DND-41 (cell line): Measurements from ENCODE around the gene GCAT.

Experiments used
- EZH2 ChIP-seq: IDR thresholded peaks from 3 replicates; pipeline ENCODE4 v1.6.1; 2012; ENCODE audit warnings: borderline replicate concordance, low read depth, mild to moderate bottlenecking, moderate library complexity, low read length, inconsistent platforms; ENCODE audit not compliant: severe bottlenecking
- TF ChIP-seq, protein P1 (sequence below): IDR thresholded peaks from 2 replicates; pipeline ENCODE4 v1.5.1; 2012; ENCODE audit warnings: borderline replicate concordance, low read length, moderate library complexity, mild to moderate bottlenecking; ENCODE audit not compliant: poor library complexity, severe bottlenecking; ENCODE audit errors: extremely low read depth

DNA sequence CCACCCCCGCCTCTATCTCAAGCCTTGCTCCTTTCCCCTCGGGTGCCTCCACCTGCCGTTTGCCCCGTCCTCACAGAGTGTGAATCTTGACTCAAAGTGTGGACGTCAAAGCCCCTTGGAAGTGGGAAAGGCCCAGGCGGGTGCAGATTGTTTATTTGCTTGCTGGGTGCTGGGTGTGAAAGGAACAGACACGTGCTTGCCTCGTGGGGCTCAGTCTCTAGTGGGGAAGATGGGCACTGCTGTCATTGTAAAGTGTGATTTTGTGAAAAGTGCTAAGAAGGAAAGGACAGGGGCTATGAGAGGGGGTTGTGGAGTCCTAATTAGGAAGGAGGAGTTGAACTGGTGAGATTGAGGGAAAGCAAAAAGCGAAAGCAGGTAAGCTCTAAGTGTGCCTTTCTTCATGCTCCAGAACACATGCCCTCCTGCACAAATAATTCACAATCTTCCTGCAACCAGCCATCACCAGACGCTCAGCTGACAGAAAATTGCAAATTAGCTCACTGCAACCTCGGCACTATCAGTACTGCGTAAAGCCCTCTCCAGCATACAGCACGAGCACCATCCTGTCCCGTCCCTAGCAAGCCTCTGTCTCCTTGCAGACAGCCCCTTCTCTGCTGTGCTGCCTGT is 9.7 kb upstream of the GCAT start:
- TF ChIP-seq, protein P1, sequence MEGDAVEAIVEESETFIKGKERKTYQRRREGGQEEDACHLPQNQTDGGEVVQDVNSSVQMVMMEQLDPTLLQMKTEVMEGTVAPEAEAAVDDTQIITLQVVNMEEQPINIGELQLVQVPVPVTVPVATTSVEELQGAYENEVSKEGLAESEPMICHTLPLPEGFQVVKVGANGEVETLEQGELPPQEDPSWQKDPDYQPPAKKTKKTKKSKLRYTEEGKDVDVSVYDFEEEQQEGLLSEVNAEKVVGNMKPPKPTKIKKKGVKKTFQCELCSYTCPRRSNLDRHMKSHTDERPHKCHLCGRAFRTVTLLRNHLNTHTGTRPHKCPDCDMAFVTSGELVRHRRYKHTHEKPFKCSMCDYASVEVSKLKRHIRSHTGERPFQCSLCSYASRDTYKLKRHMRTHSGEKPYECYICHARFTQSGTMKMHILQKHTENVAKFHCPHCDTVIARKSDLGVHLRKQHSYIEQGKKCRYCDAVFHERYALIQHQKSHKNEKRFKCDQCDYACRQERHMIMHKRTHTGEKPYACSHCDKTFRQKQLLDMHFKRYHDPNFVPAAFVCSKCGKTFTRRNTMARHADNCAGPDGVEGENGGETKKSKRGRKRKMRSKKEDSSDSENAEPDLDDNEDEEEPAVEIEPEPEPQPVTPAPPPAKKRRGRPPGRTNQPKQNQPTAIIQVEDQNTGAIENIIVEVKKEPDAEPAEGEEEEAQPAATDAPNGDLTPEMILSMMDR, result no peak
- TF ChIP-seq EZH2, result no peak
